HG03460 (cell line): ENCODE data around the gene USP32.
"Not testable (repeated sequence)": the region's sequence is repeated elsewhere in the genome, so short reads cannot be mapped to it uniquely, and the experiment has no call there.

Source experiments
- ATAC-seq: cut with Tn5 transposase; IDR thresholded peaks from one replicate; pipeline ENCODE4 v1.9.1; 2021; ENCODE audit not compliant: unreplicated experiment

USP32 gene

GRCh38 chr17:60392042-60392844 lies at the start of gene USP32:
Gene USP32, minus strand, starts transcription at chr17:60392133. Its CDS starts 194 bp downstream, at chr17:60391939.
- ATAC-seq: peak; percentile 78

- no peak for ATAC-seq
Measured at GRCh38 chr17:60439501-60439900, 47.6 kb upstream of the USP32 start.

- no peak for ATAC-seq
Measured at GRCh38 chr17:60436676-60437075, 44.7 kb upstream of the USP32 start.

- ATAC-seq: no peak
Measured at GRCh38 chr17:60435244-60436167, 43.6 kb upstream of the USP32 start.

- not testable (repeated sequence) for ATAC-seq
Measured at GRCh38 chr17:60433021-60433997, 41.4 kb upstream of the USP32 start.

- ATAC-seq: not testable (repeated sequence)
Measured at GRCh38 chr17:60430561-60430960, 38.6 kb upstream of the USP32 start.

GRCh38 chr17:60428491-60428890 lies 36.6 kb upstream of the USP32 start:
- not testable (repeated sequence) for ATAC-seq

GRCh38 chr17:60426596-60426995 lies 34.7 kb upstream of the USP32 start:
- no peak for ATAC-seq

- no peak for ATAC-seq
Measured at GRCh38 chr17:60425626-60426025, 33.7 kb upstream of the USP32 start.

GRCh38 chr17:60423865-60424264 lies 31.9 kb upstream of the USP32 start:
- no peak for ATAC-seq

- no peak for ATAC-seq
Measured at GRCh38 chr17:60422162-60422665, 30.3 kb upstream of the USP32 start, which contains the start of gene CHCT1. Gene CHCT1, plus strand, starts transcription at chr17:60422489. Its CDS starts 104 bp downstream, at chr17:60422593.

- ATAC-seq: peak; percentile 81
Measured at GRCh38 chr17:60421273-60422161, 29.6 kb upstream of the USP32 start.

- ATAC-seq: not testable (repeated sequence)
Measured at GRCh38 chr17:60419875-60420274, 27.9 kb upstream of the USP32 start.

- not testable (repeated sequence) for ATAC-seq
Measured at GRCh38 chr17:60419003-60419402, 27.1 kb upstream of the USP32 start.

GRCh38 chr17:60416368-60416925 lies 24.5 kb upstream of the USP32 start:
- ATAC-seq: no peak

- no peak for ATAC-seq
Measured at GRCh38 chr17:60415146-60415545, 23.2 kb upstream of the USP32 start.

GRCh38 chr17:60412701-60413100 lies 20.8 kb upstream of the USP32 start:
- ATAC-seq: no peak

- no peak for ATAC-seq
Measured at GRCh38 chr17:60410001-60410400, 18.1 kb upstream of the USP32 start.

- no peak for ATAC-seq
Measured at GRCh38 chr17:60406887-60407286, 15.0 kb upstream of the USP32 start.
